Astrocyte (in vitro differentiated cells and primary cell): ENCODE measurements around the gene CYB5R4. TPM values are rescaled to one million over a fixed set of nuclear protein-coding genes. Genes with fewer than 3 reads are reported as not detected.

Experiments used
- DNase-seq: peaks from one replicate; pipeline ENCODE4 v3.0.0-alpha.2; 2010; ENCODE audit warnings: low read depth
- FAIRE-seq: peaks from 2 replicates; lab custom pipeline; 2011; peaks lifted over from hg19 to GRCh38; lab: Jason Lieb, UNC
- H2AFZ ChIP-seq: 2 replicates; pipeline ENCODE4 v1.6.0; 2012; ENCODE audit warnings: low read depth, low read length, inconsistent platforms
- H3K27ac ChIP-seq: 2 replicates; pipeline ENCODE4 v1.5.1; 2011; ENCODE audit warnings: low read depth, low read length, inconsistent platforms
- H3K27me3 ChIP-seq: 2 replicates; pipeline ENCODE4 v1.6.0; 2011; ENCODE audit warnings: low read length, inconsistent platforms; ENCODE audit not compliant: insufficient read depth
- H3K36me3 ChIP-seq: 2 replicates; pipeline ENCODE4 v1.5.1; 2011; ENCODE audit warnings: low read length, inconsistent platforms; ENCODE audit not compliant: insufficient read depth
- H3K4me1 ChIP-seq: 2 replicates; pipeline ENCODE4 v1.5.1; 2011; ENCODE audit warnings: low read length, inconsistent platforms; ENCODE audit not compliant: insufficient read depth
- H3K4me2 ChIP-seq: 2 replicates; pipeline ENCODE4 v1.6.0; 2012; ENCODE audit warnings: low read length, inconsistent platforms
- H3K4me3 ChIP-seq: 2 replicates; pipeline ENCODE4 v1.5.1; 2011; ENCODE audit warnings: low read depth, mild to moderate bottlenecking, low read length, inconsistent platforms; ENCODE audit not compliant: insufficient read depth
- H3K79me2 ChIP-seq: 2 replicates; pipeline ENCODE4 v1.6.0; 2012; ENCODE audit warnings: mild to moderate bottlenecking, low read length, inconsistent platforms; ENCODE audit not compliant: insufficient read depth
- H3K9ac ChIP-seq: 2 replicates; pipeline ENCODE4 v1.6.0; 2012; ENCODE audit warnings: mild to moderate bottlenecking, low read length, inconsistent platforms
- H3K9me3 ChIP-seq: 2 replicates; pipeline ENCODE4 v1.5.1; 2012; ENCODE audit warnings: low read depth, mild to moderate bottlenecking, low read length, inconsistent platforms; ENCODE audit not compliant: insufficient read depth
- H4K20me1 ChIP-seq: 2 replicates; pipeline ENCODE4 v1.6.0; 2012; ENCODE audit warnings: low read length, inconsistent platforms; ENCODE audit not compliant: insufficient read depth
- H3K27ac Mint-ChIP-seq: one replicate; pipeline ENCODE4 v1.8.0; 2021; ENCODE audit warnings: mild to moderate bottlenecking, mixed read lengths; ENCODE audit not compliant: unreplicated experiment
- H3K27me3 Mint-ChIP-seq: one replicate; pipeline ENCODE4 v1.8.0; 2021; ENCODE audit warnings: low read depth, mixed read lengths; ENCODE audit not compliant: unreplicated experiment
- H3K36me3 Mint-ChIP-seq: one replicate; pipeline ENCODE4 v1.8.0; 2021; ENCODE audit warnings: low read depth, mixed read lengths; ENCODE audit not compliant: unreplicated experiment
- H3K4me1 Mint-ChIP-seq: one replicate; pipeline ENCODE4 v1.8.0; 2021; ENCODE audit warnings: low read depth, mixed read lengths; ENCODE audit not compliant: unreplicated experiment
- H3K4me3 Mint-ChIP-seq: one replicate; pipeline ENCODE4 v1.8.0; 2021; ENCODE audit warnings: mild to moderate bottlenecking, moderate library complexity, mixed read lengths; ENCODE audit not compliant: unreplicated experiment
- H3K9me3 Mint-ChIP-seq: one replicate; pipeline ENCODE4 v1.8.0; 2021; ENCODE audit warnings: mild to moderate bottlenecking, mixed read lengths; ENCODE audit not compliant: unreplicated experiment
- EZH2 ChIP-seq: IDR thresholded peaks from 2 replicates; pipeline ENCODE4 v1.6.1; 2012; ENCODE audit warnings: mild to moderate bottlenecking, low read length, inconsistent platforms; ENCODE audit not compliant: insufficient read depth
- total RNA-seq: library from RNA; stranded (reverse); gene quantifications from 2 replicates; pipeline ENCODE4 v1.2.1, GENCODE V29; 2021
- TF ChIP-seq, protein P1 (sequence below): IDR thresholded peaks from 2 replicates; pipeline ENCODE4 v1.5.1; 2011; ENCODE audit warnings: low read depth, mild to moderate bottlenecking, inconsistent platforms, low read length, moderate library complexity; ENCODE audit not compliant: insufficient read depth

The CYB5R4 gene
- total RNA-seq, 1 donor from 2014 or later, result 14.0 TPM

DNA sequence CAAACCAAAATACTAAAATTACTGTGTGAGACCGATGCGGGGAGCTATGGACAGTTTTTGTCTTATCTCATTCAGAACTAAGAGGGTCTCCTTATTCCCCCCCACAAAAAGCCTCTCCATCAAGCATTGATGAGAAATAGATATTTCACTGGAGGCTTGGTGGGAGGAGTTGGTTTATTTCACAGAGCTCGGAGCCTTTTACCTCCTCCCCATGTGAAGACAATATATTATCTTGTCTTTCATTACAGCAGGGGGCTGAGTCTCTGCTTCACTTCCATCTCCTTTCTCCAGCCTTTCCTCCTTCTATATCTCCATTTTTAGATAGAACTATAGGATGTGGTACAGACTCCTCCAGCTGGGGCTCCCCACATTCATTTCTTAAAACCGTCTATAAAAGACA, 144.2 kb downstream of the CYB5R4 start:
- H3K27ac Mint-ChIP-seq, result no peak overlapping the region
- FAIRE-seq, result no peak

DNA sequence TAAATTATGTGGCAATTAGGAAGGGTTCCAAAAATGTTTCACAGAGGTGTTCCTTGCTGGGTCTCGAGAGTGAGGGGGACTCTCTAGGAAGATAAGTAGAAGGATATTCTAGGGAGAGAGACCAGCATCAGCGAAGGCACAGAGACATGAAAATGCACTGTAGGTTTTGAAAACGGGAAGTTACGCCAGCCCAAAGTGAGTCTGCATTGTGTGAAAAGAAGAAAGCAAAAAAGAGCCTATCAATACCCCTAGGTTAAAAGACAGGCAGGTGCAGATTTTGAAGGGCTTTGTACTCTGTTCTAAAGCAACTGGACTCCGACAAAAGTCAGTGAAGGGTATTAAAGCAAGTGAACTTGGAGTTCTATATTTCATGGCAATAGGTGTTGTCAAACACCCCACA, 148.4 kb downstream of the CYB5R4 start:
- H3K4me3 Mint-ChIP-seq, result no peak overlapping the region
- no peaks in the 10 kb centered on the region for H3K27me3 ChIP-seq
- no peak overlapping the region for H3K4me2 ChIP-seq
- no peaks in the 10 kb centered on the region for H3K4me1 ChIP-seq
- H3K27ac Mint-ChIP-seq, result no peak overlapping the region
- H3K4me3 ChIP-seq, result no peak overlapping the region
- FAIRE-seq (no peak), DNase-seq (no peak)
- H3K9ac ChIP-seq, result no peak overlapping the region
- H3K4me1 Mint-ChIP-seq, result no peaks in the 10 kb centered on the region
- H4K20me1 ChIP-seq, result no peaks in the 10 kb centered on the region
- H3K36me3 Mint-ChIP-seq, result no peaks in the 10 kb centered on the region
- no peak overlapping the region for H3K27ac ChIP-seq
- H3K9me3 Mint-ChIP-seq, result no peaks in the 10 kb centered on the region
- no peaks in the 10 kb centered on the region for H3K27me3 Mint-ChIP-seq
- no peaks in the 10 kb centered on the region for H3K79me2 ChIP-seq
- H2AFZ ChIP-seq, result no peak overlapping the region
- H3K9me3 ChIP-seq, result no peaks in the 10 kb centered on the region
- TF ChIP-seq, protein P1, sequence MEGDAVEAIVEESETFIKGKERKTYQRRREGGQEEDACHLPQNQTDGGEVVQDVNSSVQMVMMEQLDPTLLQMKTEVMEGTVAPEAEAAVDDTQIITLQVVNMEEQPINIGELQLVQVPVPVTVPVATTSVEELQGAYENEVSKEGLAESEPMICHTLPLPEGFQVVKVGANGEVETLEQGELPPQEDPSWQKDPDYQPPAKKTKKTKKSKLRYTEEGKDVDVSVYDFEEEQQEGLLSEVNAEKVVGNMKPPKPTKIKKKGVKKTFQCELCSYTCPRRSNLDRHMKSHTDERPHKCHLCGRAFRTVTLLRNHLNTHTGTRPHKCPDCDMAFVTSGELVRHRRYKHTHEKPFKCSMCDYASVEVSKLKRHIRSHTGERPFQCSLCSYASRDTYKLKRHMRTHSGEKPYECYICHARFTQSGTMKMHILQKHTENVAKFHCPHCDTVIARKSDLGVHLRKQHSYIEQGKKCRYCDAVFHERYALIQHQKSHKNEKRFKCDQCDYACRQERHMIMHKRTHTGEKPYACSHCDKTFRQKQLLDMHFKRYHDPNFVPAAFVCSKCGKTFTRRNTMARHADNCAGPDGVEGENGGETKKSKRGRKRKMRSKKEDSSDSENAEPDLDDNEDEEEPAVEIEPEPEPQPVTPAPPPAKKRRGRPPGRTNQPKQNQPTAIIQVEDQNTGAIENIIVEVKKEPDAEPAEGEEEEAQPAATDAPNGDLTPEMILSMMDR, result no peak
- TF ChIP-seq EZH2, result no peak
- H3K36me3 ChIP-seq, result no peaks in the 10 kb centered on the region

More for the DNA sequence above, 144.2 kb downstream of the CYB5R4 start:
- H2AFZ ChIP-seq, result no peak overlapping the region
- Mint-ChIP-seq H3K36me3 (no peaks in the 10 kb centered on the region), H3K4me1 (no peaks in the 10 kb centered on the region), H3K9me3 (no peaks in the 10 kb centered on the region), H3K27me3 (no peaks in the 10 kb centered on the region), H3K4me3 (no peak overlapping the region)
- H3K4me3 ChIP-seq, result no peak overlapping the region
- no peaks in the 10 kb centered on the region for H3K36me3 ChIP-seq
- DNase-seq, result no peak
- TF ChIP-seq EZH2, result no peak
- TF ChIP-seq, protein P1, result no peak
- H3K9me3 ChIP-seq, result no peaks in the 10 kb centered on the region
- H3K4me1 ChIP-seq, result no peaks in the 10 kb centered on the region
- no peaks in the 10 kb centered on the region for H4K20me1 ChIP-seq
- H3K27me3 ChIP-seq, result no peaks in the 10 kb centered on the region
- H3K4me2 ChIP-seq, result no peak overlapping the region
- no peak overlapping the region for H3K9ac ChIP-seq
- no peak overlapping the region for H3K27ac ChIP-seq
- H3K79me2 ChIP-seq, result no peaks in the 10 kb centered on the region

DNA sequence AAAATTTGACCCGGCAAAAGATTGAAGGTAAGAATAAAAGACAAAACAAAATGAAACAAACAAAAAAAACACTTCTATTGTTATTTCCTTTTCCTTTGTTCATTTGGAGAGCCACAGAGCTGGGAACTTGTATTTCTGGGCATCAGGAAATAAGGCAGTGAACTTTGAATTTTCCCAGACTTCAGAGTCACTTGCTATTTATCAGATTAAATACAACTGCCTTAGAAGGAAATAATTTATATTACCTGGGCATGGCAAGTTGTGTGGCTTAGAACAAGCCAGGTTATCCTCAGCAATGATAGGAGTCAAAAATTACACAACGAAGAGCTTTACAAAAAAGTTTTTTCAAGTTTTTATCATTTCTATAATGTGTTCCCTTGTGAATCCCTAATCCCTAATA, 153.9 kb downstream of the CYB5R4 start:
- no peak for TF ChIP-seq EZH2
- TF ChIP-seq, protein P1, result no peak
- Histone ChIP-seq H3K36me3 (no peaks in the 10 kb centered on the region), H4K20me1 (no peaks in the 10 kb centered on the region), H3K4me3 (no peak overlapping the region), H3K9me3 (no peaks in the 10 kb centered on the region), H3K4me1 (no peaks in the 10 kb centered on the region), H2AFZ (no peak overlapping the region), H3K27me3 (no peaks in the 10 kb centered on the region), H3K27ac (no peak overlapping the region), H3K79me2 (no peaks in the 10 kb centered on the region), H3K4me2 (no peak overlapping the region), H3K9ac (no peak overlapping the region)
- no peak overlapping the region for H3K27ac Mint-ChIP-seq
- DNase-seq (no peak), FAIRE-seq (no peak)
- H3K9me3 Mint-ChIP-seq, result no peaks in the 10 kb centered on the region
- no peak overlapping the region for H3K4me3 Mint-ChIP-seq
- no peaks in the 10 kb centered on the region for H3K27me3 Mint-ChIP-seq
- H3K4me1 Mint-ChIP-seq, result no peaks in the 10 kb centered on the region
- H3K36me3 Mint-ChIP-seq, result no peaks in the 10 kb centered on the region
